Esophagus squamous epithelium (tissue), 4 donors: Measurements from ENCODE around the gene ETS1.

Experiments
- CTCF ChIP-seq, 6 experiments: fragments of 450-650 bp in 4 of 6; fragments of 200-600 bp in 2 of 6; sonication (generic) in 2 of 6; IDR thresholded peaks; one replicate each; pipeline ENCODE4 v1.5.1; 2016 to 2019; ENCODE audit warnings: antibody characterized with exemption in 6 of 6, mild to moderate bottlenecking in 4 of 6, moderate library complexity in 4 of 6
- POLR2A ChIP-seq, 4 donors: fragments of 450-650 bp; IDR thresholded peaks; one replicate each; pipeline ENCODE4 v1.6.1; 2017; ENCODE audit warnings: antibody characterized with exemption in 4 of 4, mild to moderate bottlenecking in 4 of 4, moderate library complexity in 3 of 4

- no peak for TF ChIP-seq CTCF (IDR thresholded peaks at IDR 0.05)
- no peak for TF ChIP-seq POLR2A (IDR thresholded peaks at IDR 0.05)
These were observed 164.6 kb downstream of the ETS1 start for GRCh38 chr11:128422576-128423370.
